Muscle of back (tissue), 11 donors: Measurements from ENCODE around the gene EPHA4. TPM values are rescaled to one million over a fixed set of nuclear protein-coding genes. Genes with fewer than 3 reads are reported as not detected.

Experiments used
- DNase-seq, 3 donors: peaks; one replicate each; pipeline versions ENCODE4 v3.0.0 to v3.0.0-alpha.2; 2013
- polyA plus RNA-seq, 10 donors: library from polyadenylated mRNA; unstranded; fragments of 120-200 nt; gene quantifications; one replicate each; pipeline ENCODE4 v1.2.1, GENCODE V29; 2013; ENCODE audit not compliant: insufficient read length in 10 of 10

EPHA4 gene
- polyA plus RNA-seq, 10 donors = 10.3 to 30.0 (median 19.9) TPM

DNA sequence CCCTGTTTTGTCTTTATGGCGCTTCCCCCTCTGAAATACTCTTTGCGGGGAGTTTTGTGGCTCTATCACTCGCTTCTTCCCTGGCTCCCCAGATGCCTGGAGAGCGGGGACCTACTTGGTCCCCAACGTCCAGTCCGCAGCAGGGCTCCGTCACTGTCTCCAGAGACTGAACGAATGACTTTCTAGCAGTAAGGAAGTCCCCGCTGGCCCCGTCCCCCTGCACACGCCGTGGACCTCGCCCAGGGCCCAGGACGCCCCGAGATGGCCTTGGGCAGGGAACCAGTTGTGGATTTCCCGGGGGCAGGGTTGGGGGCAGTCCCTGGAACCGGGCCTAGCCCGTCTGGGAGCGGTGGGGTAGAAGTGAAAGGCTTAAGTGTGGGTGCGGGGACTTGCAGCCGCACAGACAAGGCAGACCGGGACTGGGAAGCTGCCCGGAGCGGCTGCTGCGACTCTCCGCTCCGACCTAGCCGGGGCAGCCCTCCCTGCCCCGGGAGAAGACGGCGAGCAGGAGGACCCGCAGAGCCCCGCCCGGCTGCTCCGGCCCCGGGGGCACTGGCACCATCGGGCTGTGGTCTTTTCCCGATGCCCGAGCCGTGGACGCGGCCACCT, 821 bp upstream of the EPHA4 start:
- peak in 2 of 3 donors; percentile 51 to 68 for DNase-seq

DNA sequence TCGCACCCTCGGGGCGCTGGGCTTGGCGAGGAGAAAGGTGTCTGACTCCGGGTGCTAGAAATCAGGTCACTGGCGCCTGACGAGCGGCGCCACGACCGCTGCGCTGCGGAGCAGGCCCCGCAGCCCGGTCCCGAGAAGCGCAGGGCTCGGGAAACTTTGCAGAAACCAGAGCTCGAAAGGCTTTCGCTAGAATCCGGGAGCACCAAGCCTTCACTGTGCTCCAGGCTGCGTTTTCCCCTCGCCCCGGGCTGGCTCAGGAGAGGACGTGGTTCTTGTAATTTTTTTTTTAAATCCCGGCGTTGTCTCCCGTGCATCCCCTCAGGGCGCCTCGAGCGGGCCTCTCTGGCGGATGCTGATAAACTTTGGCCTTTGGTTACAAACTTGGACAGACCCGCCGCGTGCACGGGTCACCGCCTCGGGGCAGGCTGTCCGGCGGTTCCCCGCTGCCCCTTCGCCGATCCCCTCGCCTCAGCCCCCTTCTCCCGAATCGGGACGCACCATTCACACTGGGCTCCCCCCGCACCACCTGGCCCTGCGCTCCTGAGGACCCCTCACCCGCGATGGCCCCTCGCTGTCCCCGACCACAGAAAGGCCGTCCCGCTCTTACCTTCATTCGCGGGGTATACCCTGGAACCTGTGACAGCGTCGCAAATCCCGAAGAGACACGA, 419 bp downstream of the EPHA4 start:
- peak in 1 of 3 donors; percentile 55 for DNase-seq

GRCh38 chr2:221571025-221571550, 1.0 kb downstream of the EPHA4 start:
- peak; percentile 12 to 87 (median 42) for DNase-seq

DNA sequence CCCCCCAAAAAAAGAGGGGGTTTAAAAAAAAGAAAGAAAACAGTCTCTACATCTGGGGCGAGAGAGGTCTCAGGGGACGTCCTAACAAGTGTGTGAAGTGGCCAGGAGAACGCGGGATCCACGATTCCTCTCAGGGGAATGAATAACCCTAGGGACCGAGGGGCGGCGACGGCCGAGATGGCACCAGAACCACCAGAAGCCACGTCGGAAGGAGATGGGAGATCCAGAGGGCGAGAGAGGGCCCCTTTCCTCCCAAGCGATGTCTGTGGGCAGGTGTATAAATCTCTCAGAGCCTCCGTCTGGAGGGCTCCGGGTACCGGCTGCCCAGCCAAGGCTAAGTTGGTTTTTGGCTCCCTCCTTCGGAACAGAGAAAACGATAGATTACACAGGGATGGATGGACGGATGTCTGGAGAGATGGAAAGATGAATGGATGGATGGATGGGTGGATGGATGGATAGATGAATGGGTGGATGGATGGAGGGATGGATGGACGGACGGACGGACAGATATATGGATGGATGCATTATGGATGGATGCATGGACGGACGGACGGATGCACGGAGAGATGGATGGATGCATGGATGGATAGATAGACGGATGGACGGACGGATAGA, 1.7 kb downstream of the EPHA4 start:
- peak; percentile 14 to 83 (median 55) for DNase-seq

DNA sequence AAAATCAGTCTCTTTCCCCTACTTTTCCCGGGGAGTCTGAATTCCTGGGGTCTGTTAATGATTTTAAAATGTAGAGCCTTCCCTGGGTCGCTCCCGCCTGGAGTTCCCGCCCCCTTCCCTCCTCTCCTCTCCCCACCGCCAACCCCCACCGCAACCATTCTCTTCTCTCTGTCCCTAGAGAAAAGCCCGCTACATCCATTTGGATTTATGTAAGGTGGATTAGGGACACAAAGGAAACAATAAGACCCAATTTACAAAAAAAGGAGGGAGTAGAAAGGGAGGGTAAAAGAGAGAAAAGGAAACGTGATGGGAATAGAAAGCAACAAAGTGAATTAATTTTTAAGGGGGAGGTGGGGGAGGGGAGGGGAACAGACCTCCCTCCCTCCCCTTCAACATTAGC, 2.2 kb downstream of the EPHA4 start:
- DNase-seq = peak in 1 of 3 donors; percentile 61

- DNase-seq = peak in 1 of 3 donors; percentile 67
Measured at GRCh38 chr2:221569425-221569845, 2.7 kb downstream of the EPHA4 start.

GRCh38 chr2:221568299-221568698, 3.8 kb downstream of the EPHA4 start:
- DNase-seq = peak in 1 of 3 donors; percentile 26

- DNase-seq = no peak
Measured at GRCh38 chr2:221567809-221568208, 4.3 kb downstream of the EPHA4 start.

- no peak for DNase-seq
Measured at GRCh38 chr2:221567231-221567760, 4.8 kb downstream of the EPHA4 start.

- no peak for DNase-seq
Measured at GRCh38 chr2:221563270-221563985, 8.7 kb downstream of the EPHA4 start.

DNA sequence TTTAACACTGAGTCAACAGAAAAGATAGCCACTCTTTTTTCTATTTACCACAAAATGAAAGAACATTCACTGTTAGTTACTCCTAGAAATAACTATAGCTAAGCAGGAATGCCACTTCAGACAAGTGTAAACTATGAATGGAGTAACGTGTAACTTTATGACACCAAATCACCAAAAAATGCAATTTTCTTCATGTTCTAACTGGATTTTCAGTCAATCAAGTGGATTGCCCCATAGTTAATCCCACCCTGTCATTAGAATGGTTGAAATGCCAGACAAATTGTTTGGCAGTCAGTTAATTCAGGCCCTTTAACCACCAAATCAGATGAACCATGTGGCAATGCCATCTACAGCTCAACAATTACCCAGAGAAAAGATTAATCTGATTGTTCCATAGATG, 9.9 kb downstream of the EPHA4 start:
- DNase-seq = no peak

- no peak for DNase-seq
Measured at GRCh38 chr2:221561770-221562169, 10.3 kb downstream of the EPHA4 start.

DNA sequence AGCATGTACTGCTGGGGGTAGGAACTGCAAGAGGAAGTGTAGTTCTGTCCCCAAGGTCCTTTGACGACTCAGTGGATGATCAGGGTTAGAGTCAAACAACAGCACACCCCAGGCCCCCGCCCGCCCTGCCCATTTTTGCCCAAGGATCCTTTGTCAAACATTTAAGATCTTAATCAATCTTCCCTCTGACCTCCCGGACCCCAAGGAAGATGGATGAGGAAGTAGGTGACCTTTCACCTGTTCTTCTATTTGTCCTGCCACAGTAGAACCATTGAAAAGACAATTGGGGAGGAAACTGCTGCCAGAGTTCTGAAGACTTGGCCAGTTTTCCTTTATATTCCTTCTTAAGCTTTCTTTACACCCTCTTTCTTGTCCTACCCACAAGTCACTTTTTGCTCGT, 12.1 kb downstream of the EPHA4 start:
- no peak for DNase-seq

DNA sequence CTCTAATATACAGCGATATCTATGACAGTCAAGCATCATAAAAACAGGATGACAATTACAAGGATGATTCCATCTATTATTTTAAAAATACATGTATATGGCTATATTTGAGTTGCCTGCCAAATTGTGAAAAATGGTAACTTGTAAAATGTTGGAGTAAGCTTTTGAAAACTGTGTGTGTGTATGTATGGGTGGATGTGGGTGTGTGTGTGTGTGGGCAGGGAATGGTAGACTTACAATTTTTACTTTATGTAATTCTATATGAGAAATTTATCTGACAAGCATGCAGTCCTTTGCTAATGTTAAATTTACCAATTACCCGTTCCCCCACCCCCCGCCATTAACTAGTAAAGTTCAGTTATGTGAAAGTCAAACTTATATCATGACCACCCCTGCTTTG, 14.0 kb downstream of the EPHA4 start:
- no peak for DNase-seq

- no peak for DNase-seq
Measured at GRCh38 chr2:221555494-221555846, 16.6 kb downstream of the EPHA4 start.

DNA sequence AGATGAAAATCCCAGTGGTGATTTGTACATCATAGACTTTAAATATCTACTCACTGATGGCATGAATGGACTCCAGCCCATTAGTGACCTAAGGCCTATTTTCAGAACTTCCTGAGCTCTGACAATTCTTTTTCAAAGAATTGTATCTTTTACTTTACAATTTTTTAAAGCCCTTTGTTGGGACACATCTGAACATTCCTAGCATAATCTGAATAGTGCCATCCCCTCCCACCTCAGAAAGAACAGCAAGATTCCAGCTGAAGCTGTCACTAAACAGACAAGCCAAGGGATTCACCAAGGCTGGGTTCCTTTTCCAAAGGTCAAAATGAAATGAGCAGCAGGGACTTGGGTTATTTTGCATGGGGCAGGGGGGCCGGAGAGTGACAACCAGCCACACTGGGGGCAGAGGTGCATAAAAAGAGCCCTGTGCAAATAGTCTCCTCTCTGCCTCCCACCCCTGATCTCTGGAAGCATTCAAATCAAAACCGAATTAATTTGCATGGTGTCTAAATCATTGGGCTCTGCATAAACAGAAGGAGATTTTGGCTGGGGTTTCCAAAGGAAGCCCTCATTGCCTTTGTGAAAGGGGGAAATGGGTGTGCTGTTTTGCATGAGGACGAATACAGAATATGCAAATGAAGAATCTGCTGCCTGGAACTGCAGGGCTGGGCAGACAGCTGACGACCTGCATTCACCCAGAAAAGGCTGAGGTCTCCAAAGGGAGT, 17.2 kb downstream of the EPHA4 start:
- peak in 2 of 3 donors; percentile 37 to 52 for DNase-seq

- no peak for DNase-seq
Measured at GRCh38 chr2:221553333-221553732, 18.8 kb downstream of the EPHA4 start.

DNA sequence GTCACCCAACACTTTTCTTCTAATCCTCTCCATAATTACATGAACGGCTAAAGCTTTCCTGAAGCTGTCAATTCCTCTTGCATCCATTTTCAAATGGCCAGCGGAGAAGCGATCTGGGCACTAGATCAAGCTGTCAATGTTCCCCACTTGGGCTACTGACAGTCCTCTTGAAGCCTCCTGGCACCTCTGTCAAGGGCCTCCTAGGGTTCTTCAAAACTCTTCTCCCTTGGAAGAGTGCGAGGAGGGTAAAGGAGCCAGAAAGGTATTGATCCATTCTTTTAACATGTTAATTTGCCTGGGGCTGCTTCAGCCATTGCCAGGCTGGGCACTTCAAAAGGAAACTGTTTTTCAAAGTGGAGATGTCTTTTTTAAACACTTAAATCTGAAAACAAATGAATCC, 19.8 kb downstream of the EPHA4 start:
- DNase-seq = no peak

DNA sequence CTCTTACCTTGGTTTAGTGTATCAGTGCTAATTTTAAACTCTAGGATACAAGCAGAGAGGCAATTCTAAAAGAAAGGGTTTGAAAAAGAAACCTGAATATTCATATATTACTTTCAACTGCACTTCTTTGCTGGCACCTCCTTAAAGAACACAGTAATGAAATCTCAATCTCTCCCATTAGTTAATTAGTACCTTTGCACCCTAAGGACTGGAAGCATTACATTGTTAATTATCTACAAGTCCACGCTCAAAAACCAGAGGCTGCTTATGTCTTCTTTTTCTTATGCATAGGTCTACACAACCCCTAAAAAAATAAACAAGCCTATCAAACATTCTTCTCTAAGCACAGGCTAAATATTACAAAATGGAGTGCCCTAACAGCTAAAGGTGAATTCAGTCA, 20.2 kb downstream of the EPHA4 start:
- no peak for DNase-seq

DNA sequence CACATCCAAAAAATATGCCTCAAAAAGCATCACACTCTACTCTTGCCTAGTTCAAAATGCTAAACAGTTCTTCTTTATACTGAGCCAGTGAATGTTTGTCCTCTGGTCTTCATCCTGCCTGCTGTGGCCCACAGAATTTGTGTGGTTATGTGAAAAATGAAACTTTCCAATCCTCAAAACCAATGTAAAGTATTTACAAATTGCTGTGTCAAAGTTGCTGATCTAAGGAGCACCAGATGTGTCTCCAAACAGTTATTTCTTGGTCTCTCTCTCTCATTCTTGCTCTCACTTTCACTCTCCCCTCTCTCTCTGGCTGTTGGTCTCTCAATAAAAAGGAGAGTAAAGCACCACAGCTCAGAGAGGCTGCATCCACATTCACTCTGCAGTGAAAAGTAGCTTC, 23.0 kb downstream of the EPHA4 start:
- DNase-seq = no peak

DNA sequence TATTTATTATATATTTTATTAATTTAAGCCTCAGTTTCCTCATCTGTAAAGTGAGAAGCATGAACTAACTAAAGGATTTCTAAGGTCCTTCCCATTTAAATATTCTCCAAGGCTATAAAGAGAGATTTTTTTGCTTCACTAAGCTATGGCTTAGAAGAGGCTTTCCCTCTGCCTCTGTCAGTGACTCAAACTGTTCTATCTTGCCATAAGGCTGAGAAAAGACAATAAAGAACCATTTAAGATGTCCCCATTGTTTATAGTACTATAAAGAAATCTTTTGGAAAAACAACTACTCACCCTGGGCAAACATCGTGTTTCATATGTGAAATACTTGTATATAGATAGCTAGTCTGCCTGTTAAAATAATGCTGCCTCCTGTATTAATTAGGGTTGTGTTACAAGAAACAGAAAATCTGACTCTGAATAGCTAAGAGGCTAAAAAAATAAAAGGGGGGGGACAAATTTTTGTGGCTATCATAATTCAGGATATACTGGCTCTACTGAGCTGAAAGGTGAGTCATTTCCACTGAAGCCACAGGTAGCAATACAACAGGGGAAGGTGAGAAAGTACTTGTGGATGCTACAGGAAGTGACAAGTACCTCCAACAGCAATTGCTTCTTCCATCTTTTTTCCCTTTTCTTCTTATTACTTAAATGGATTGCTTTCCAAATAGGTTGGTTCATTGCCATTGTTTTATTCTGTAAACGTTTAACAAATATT, 25.4 kb downstream of the EPHA4 start:
- DNase-seq = no peak
